Colonic mucosa (tissue), 4 donors: ENCODE results near the gene ITGA6. TPM values are rescaled to one million over a fixed set of nuclear protein-coding genes. Genes with fewer than 3 reads are reported as not detected.
"Not testable (repeated sequence)": the region's sequence is repeated elsewhere in the genome, so short reads cannot be mapped to it uniquely, and the experiment has no call there.

ENCODE experiments used
- DNase-seq: peaks from one replicate; pipeline ENCODE4 v3.0.0-alpha.2; 2020
- H3K27ac ChIP-seq: fragments of 200-600 bp; one replicate; pipeline ENCODE4 v1.8.0; 2021
- H3K27me3 ChIP-seq: fragments of 200-600 bp; one replicate; pipeline ENCODE4 v1.8.0; 2021
- H3K36me3 ChIP-seq: fragments of 200-600 bp; one replicate; pipeline ENCODE4 v1.8.0; 2021
- H3K4me1 ChIP-seq: fragments of 200-600 bp; one replicate; pipeline ENCODE4 v1.8.0; 2021; ENCODE audit warnings: mild to moderate bottlenecking
- H3K4me3 ChIP-seq: fragments of 200-600 bp; one replicate; pipeline ENCODE4 v1.8.0; 2021
- H3K9ac ChIP-seq, 2 donors: one replicate each; pipeline ENCODE4 v1.7.0; 2013; ENCODE audit warnings: control low read depth in 2 of 2, low read depth in 2 of 2, low read length in 2 of 2
- H3K9me3 ChIP-seq: fragments of 200-600 bp; one replicate; pipeline ENCODE4 v1.8.0; 2021
- CTCF ChIP-seq: fragments of 200-600 bp; IDR thresholded peaks from one replicate; pipeline ENCODE4 v1.8.0; 2022; ENCODE audit warnings: antibody characterized with exemption, mild to moderate bottlenecking
- intact Hi-C: fragments of 100-400 bp; cut with DNase I; formaldehyde crosslinking; loops from one replicate; pipeline ENCODE4 v1.14.1; 2022
- total RNA-seq, 2 donors: library from RNA; stranded (reverse); fragmentation: NEBNext Ultra II Directional in 1 of 2; extraction: Animal tissue kit (Norgen Biotek cat#: 25700) in 1 of 2; gene quantifications; one replicate each; pipeline ENCODE4 v1.2.1, GENCODE V29; 2021
- donor health status: healthy.
- donor health status: DM: no; HTN: no; CAD: no.
- donor health status: DM: no; HTN: no; CAD: no.

ITGA6 gene
- total RNA-seq, 2 donors from 2014 or later = 174 to 186 TPM

- intact Hi-C loops = no loop called here
- Histone ChIP-seq H3K4me1 (no peaks in the 10 kb centered on the region), H3K36me3 (no peaks in the 10 kb centered on the region), H3K9me3 (no peaks in the 10 kb centered on the region), H3K27me3 (no peaks in the 10 kb centered on the region), H3K9ac (no peak overlapping the region), H3K27ac (no peak overlapping the region), H3K4me3 (no peak overlapping the region)
- no peak for TF ChIP-seq CTCF
- no peak for DNase-seq
These were observed 113.0 kb downstream of the ITGA6 start for GRCh38 chr2:172540421-172540820.

GRCh38 chr2:172545408-172546075 is 118.2 kb downstream of the ITGA6 start:
- H3K36me3 ChIP-seq = no peaks in the 10 kb centered on the region
- H3K9me3 ChIP-seq = no peaks in the 10 kb centered on the region
- no peaks in the 10 kb centered on the region for H3K4me1 ChIP-seq
- no peak for TF ChIP-seq CTCF
- H3K27me3 ChIP-seq = no peaks in the 10 kb centered on the region
- intact Hi-C loops = no loop called here
- no peak overlapping the region for H3K4me3 ChIP-seq
- no peak for DNase-seq
- H3K9ac ChIP-seq = no peak overlapping the region
- no peak overlapping the region for H3K27ac ChIP-seq

- no peak for TF ChIP-seq CTCF
- intact Hi-C loops = no loop called here
- no peaks in the 10 kb centered on the region for H3K27me3 ChIP-seq
- no peaks in the 10 kb centered on the region for H3K4me1 ChIP-seq
- H3K4me3 ChIP-seq = no peak overlapping the region
- H3K9ac ChIP-seq = no peak overlapping the region
- no peaks in the 10 kb centered on the region for H3K36me3 ChIP-seq
- H3K9me3 ChIP-seq = no peaks in the 10 kb centered on the region
- DNase-seq = no peak
- no peak overlapping the region for H3K27ac ChIP-seq
These were observed 121.7 kb downstream of the ITGA6 start for GRCh38 chr2:172549131-172549530.

GRCh38 chr2:172549802-172550201 is 122.4 kb downstream of the ITGA6 start:
- H3K36me3 ChIP-seq, H3K4me3 ChIP-seq, H3K4me1 ChIP-seq, DNase-seq, H3K9me3 ChIP-seq, H3K9ac ChIP-seq, intact Hi-C loops, H3K27ac ChIP-seq, H3K27me3 ChIP-seq: not testable (repeated sequence)

- Histone ChIP-seq H3K27me3 (no peaks in the 10 kb centered on the region), H3K9ac (no peak overlapping the region), H3K36me3 (no peaks in the 10 kb centered on the region), H3K4me1 (no peaks in the 10 kb centered on the region), H3K9me3 (no peaks in the 10 kb centered on the region), H3K27ac (no peak overlapping the region), H3K4me3 (no peak overlapping the region)
- intact Hi-C loops = no loop called here
- no peak for DNase-seq
- TF ChIP-seq CTCF = no peak
These were observed 123.0 kb downstream of the ITGA6 start for GRCh38 chr2:172550419-172550818.

GRCh38 chr2:172551271-172551670 is 123.9 kb downstream of the ITGA6 start:
- H3K27me3 ChIP-seq = no peaks in the 10 kb centered on the region
- intact Hi-C loops = no loop called here
- no peak overlapping the region for H3K9ac ChIP-seq
- no peak overlapping the region for H3K27ac ChIP-seq
- H3K4me3 ChIP-seq = no peak overlapping the region
- H3K36me3 ChIP-seq = no peaks in the 10 kb centered on the region
- H3K4me1 ChIP-seq = no peaks in the 10 kb centered on the region
- no peaks in the 10 kb centered on the region for H3K9me3 ChIP-seq
- no peak for TF ChIP-seq CTCF
- DNase-seq = no peak
